Activated naive CD4-positive, alpha-beta T cell treated with anti-CD3 and anti-CD28 coated beads, Interleukin-2, amount 50 U/mL, for 72 hours (primary cell): ENCODE results near the gene TNPO1. TPM values are rescaled to one million over a fixed set of nuclear protein-coding genes. Genes with fewer than 3 reads are reported as not detected.

Experiments
- ATAC-seq, 2 donors: fragments of 150-1000 bp; cut with Tn5 transposase; 2 replicates each; pipeline ENCODE4 v1.10.0; 2021; ENCODE audit warnings: mild to moderate bottlenecking in 2 of 2, moderate library complexity in 2 of 2
- DNase-seq, 2 donors: peaks; one replicate each; pipeline ENCODE4 v3.0.0; 2021 to 2022; ENCODE audit warnings: low spot score in 2 of 2
- H3K27ac Mint-ChIP-seq, 2 donors: one replicate each; pipeline ENCODE4 v1.8.0; 2022; ENCODE audit warnings: mild to moderate bottlenecking in 2 of 2, mixed read lengths in 2 of 2
- H3K36me3 Mint-ChIP-seq, 2 donors: one replicate each; pipeline ENCODE4 v1.8.0; 2022; ENCODE audit warnings: mixed read lengths in 2 of 2
- H3K9me3 Mint-ChIP-seq, 2 donors: one replicate each; pipeline ENCODE4 v1.8.0; 2022; ENCODE audit warnings: mixed read lengths in 2 of 2
- total RNA-seq, 2 donors: library from RNA; stranded (reverse); gene quantifications; one replicate each; pipeline ENCODE4 v1.2.3, GENCODE V29; 2022

The TNPO1 gene
- total RNA-seq, 2 donors from 2014 or later = 87.4 to 93.0 TPM

- ATAC-seq = no peak
- DNase-seq = no peak
- H3K36me3 Mint-ChIP-seq = peaks cover 0 to 5% of the 10 kb centered on the region in 2 donors
- H3K27ac Mint-ChIP-seq = no peak overlapping the region
- H3K9me3 Mint-ChIP-seq = no peaks in the 10 kb centered on the region
Measured at GRCh38 chr5:72936893-72937292, 120.4 kb downstream of the TNPO1 start.

- ATAC-seq (no peak), DNase-seq (no peak)
- no peaks in the 10 kb centered on the region for H3K9me3 Mint-ChIP-seq
- H3K36me3 Mint-ChIP-seq = peaks cover 0 to 5% of the 10 kb centered on the region in 2 donors
- H3K27ac Mint-ChIP-seq = no peak overlapping the region
Measured at GRCh38 chr5:72937517-72938061, 121.1 kb downstream of the TNPO1 start.

- no peak for ATAC-seq
- Mint-ChIP-seq H3K36me3 (peaks cover 0 to 5% of the 10 kb centered on the region in 2 donors), H3K9me3 (no peaks in the 10 kb centered on the region), H3K27ac (no peak overlapping the region)
- no peak for DNase-seq
Measured at GRCh38 chr5:72938206-72938605, 121.7 kb downstream of the TNPO1 start.

GRCh38 chr5:72940082-72940481, 123.6 kb downstream of the TNPO1 start:
- ATAC-seq (no peak), DNase-seq (no peak)
- Mint-ChIP-seq H3K9me3 (no peaks in the 10 kb centered on the region), H3K27ac (no peak overlapping the region), H3K36me3 (peaks cover 0 to 5% of the 10 kb centered on the region in 2 donors)

GRCh38 chr5:72943307-72943706, 126.8 kb downstream of the TNPO1 start:
- Mint-ChIP-seq H3K9me3 (no peaks in the 10 kb centered on the region), H3K27ac (no peak overlapping the region), H3K36me3 (peaks cover 0 to 3% of the 10 kb centered on the region in 2 donors)
- ATAC-seq = no peak
- no peak for DNase-seq

- DNase-seq = no peak
- no peak for ATAC-seq
- no peaks in the 10 kb centered on the region for H3K36me3 Mint-ChIP-seq
- H3K27ac Mint-ChIP-seq = no peak overlapping the region
- H3K9me3 Mint-ChIP-seq = no peaks in the 10 kb centered on the region
Measured at GRCh38 chr5:72947498-72947897, 131.0 kb downstream of the TNPO1 start.

GRCh38 chr5:72949481-72949880, 133.0 kb downstream of the TNPO1 start:
- DNase-seq (no peak), ATAC-seq (no peak)
- Mint-ChIP-seq H3K36me3 (no peaks in the 10 kb centered on the region), H3K9me3 (no peaks in the 10 kb centered on the region), H3K27ac (no peak overlapping the region)

GRCh38 chr5:72951671-72952468, 135.4 kb downstream of the TNPO1 start:
- ATAC-seq = no peak
- DNase-seq = no peak
- H3K36me3 Mint-ChIP-seq = peaks cover 0 to 14% of the 10 kb centered on the region in 2 donors
- no peaks in the 10 kb centered on the region for H3K9me3 Mint-ChIP-seq
- no peak overlapping the region for H3K27ac Mint-ChIP-seq

GRCh38 chr5:72954389-72954788, 137.9 kb downstream of the TNPO1 start:
- no peak for DNase-seq

GRCh38 chr5:72955143-72955767, 138.8 kb downstream of the TNPO1 start:
- Mint-ChIP-seq H3K27ac (peak overlapping the region; percentile 29 to 75), H3K9me3 (no peaks in the 10 kb centered on the region), H3K36me3 (peaks cover 0 to 26% of the 10 kb centered on the region in 2 donors)
- DNase-seq (no peak), ATAC-seq (peak; percentile 53 to 60)

More at GRCh38 chr5:72954389-72954788, 137.9 kb downstream of the TNPO1 start:
- no peak for ATAC-seq
- Mint-ChIP-seq H3K27ac (no peak overlapping the region), H3K36me3 (peaks cover 0 to 22% of the 10 kb centered on the region in 2 donors), H3K9me3 (no peaks in the 10 kb centered on the region)

- H3K9me3 Mint-ChIP-seq = no peaks in the 10 kb centered on the region
- ATAC-seq = peak; percentile 96 to 97
- peak within 1 kb of the TSS; percentile 29 to 75 for H3K27ac Mint-ChIP-seq
- peak; percentile 94 to 96 for DNase-seq
- peaks cover 0 to 26% of the 10 kb centered on the region in 2 donors for H3K36me3 Mint-ChIP-seq
Measured at GRCh38 chr5:72955768-72956323, 139.4 kb downstream of the TNPO1 start, which contains the start of gene FCHO2. TSS of gene FCHO2 (plus strand) at chr5:72956041. CDS start at chr5:72956097, 56 bp downstream.

- DNase-seq (peak; percentile 30 to 58), ATAC-seq (peak; percentile 52 to 57)
- Mint-ChIP-seq H3K36me3 (peaks cover 0 to 26% of the 10 kb centered on the region in 2 donors), H3K9me3 (no peaks in the 10 kb centered on the region), H3K27ac (no peak overlapping the region)
Measured at GRCh38 chr5:72956324-72957140, 140.1 kb downstream of the TNPO1 start.

- ATAC-seq (no peak), DNase-seq (no peak)
- no peak overlapping the region for H3K27ac Mint-ChIP-seq
- H3K36me3 Mint-ChIP-seq = peaks cover 0 to 26% of the 10 kb centered on the region in 2 donors
- no peaks in the 10 kb centered on the region for H3K9me3 Mint-ChIP-seq
Measured at GRCh38 chr5:72957337-72957736, 140.9 kb downstream of the TNPO1 start.

GRCh38 chr5:72959257-72959656, 142.8 kb downstream of the TNPO1 start:
- H3K27ac Mint-ChIP-seq = no peak overlapping the region
- peaks cover 0 to 3% of the 10 kb centered on the region in 2 donors for H3K9me3 Mint-ChIP-seq
- ATAC-seq (no peak), DNase-seq (no peak)
- H3K36me3 Mint-ChIP-seq = peaks cover 0 to 26% of the 10 kb centered on the region in 2 donors
